Lower lobe of right lung (tissue), 2 donors: ENCODE data around the gene AK9. TPM values are rescaled to one million over a fixed set of nuclear protein-coding genes. Genes with fewer than 3 reads are reported as not detected.

Experiments
- ATAC-seq, 2 donors: fragments of 200-7000 bp; cut with Tn5 transposase; one replicate each; pipeline ENCODE4 v1.9.1; 2020 to 2022; ENCODE audit warnings: mild to moderate bottlenecking in 2 of 2, moderate library complexity in 2 of 2
- DNase-seq: peaks from one replicate; pipeline ENCODE4 v3.0.0-alpha.2; 2020
- H3K27ac ChIP-seq: fragments of 200-600 bp; one replicate; pipeline ENCODE4 v1.8.0; 2022
- H3K27me3 ChIP-seq: fragments of 200-600 bp; one replicate; pipeline ENCODE4 v1.8.0; 2022; ENCODE audit warnings: low read depth
- H3K36me3 ChIP-seq: fragments of 200-600 bp; one replicate; pipeline ENCODE4 v1.8.0; 2022; ENCODE audit warnings: mild to moderate bottlenecking
- H3K4me1 ChIP-seq: fragments of 200-600 bp; one replicate; pipeline ENCODE4 v1.8.0; 2022
- H3K4me3 ChIP-seq: fragments of 200-600 bp; one replicate; pipeline ENCODE4 v1.8.0; 2022; ENCODE audit warnings: mild to moderate bottlenecking
- H3K9me3 ChIP-seq: fragments of 200-600 bp; one replicate; pipeline ENCODE4 v1.8.0; 2022
- CTCF ChIP-seq: fragments of 200-600 bp; IDR thresholded peaks from one replicate; pipeline ENCODE4 v1.8.0; 2022; ENCODE audit warnings: antibody characterized with exemption, mild to moderate bottlenecking
- intact Hi-C: fragments of 100-400 bp; cut with DNase I; formaldehyde crosslinking; loops from one replicate; pipeline ENCODE4 v1.11.0; 2022
- total RNA-seq: library from RNA; stranded (reverse); fragmentation: NEBNext Ultra II Directional; extraction: Animal tissue kit (Norgen Biotek cat#: 25700); gene quantifications from one replicate; pipeline ENCODE4 v1.2.1, GENCODE V29; 2021
- donor health status: DM: no; HTN: yes; CAD: no; lungs with severe emphysema.

Gene AK9
- total RNA-seq, 1 donor from 2014 or later = 13.9 TPM

- TF ChIP-seq CTCF = no peak
- H3K27me3 ChIP-seq = no peaks in the 10 kb centered on the region
- no peak overlapping the region for H3K4me3 ChIP-seq
- no peaks in the 10 kb centered on the region for H3K4me1 ChIP-seq
- H3K27ac ChIP-seq = no peak overlapping the region
- intact Hi-C loops = no loop called here
- DNase-seq (no peak), ATAC-seq (no peak)
- peaks cover 6% of the 10 kb centered on the region for H3K36me3 ChIP-seq
- peaks cover 5% of the 10 kb centered on the region for H3K9me3 ChIP-seq
Measured at GRCh38 chr6:109561844-109562243, 129.2 kb downstream of the AK9 start.

- Histone ChIP-seq H3K4me1 (no peaks in the 10 kb centered on the region), H3K27ac (no peak overlapping the region), H3K4me3 (no peak overlapping the region), H3K9me3 (no peaks in the 10 kb centered on the region), H3K27me3 (no peaks in the 10 kb centered on the region), H3K36me3 (no peaks in the 10 kb centered on the region)
- intact Hi-C loops = no loop called here
- no peak for ATAC-seq
- DNase-seq = no peak
- no peak for TF ChIP-seq CTCF
Measured at GRCh38 chr6:109531446-109531845, 159.6 kb downstream of the AK9 start.

- Histone ChIP-seq H3K36me3 (no peaks in the 10 kb centered on the region), H3K4me3 (no peak overlapping the region), H3K27me3 (no peaks in the 10 kb centered on the region), H3K4me1 (no peaks in the 10 kb centered on the region), H3K9me3 (no peaks in the 10 kb centered on the region), H3K27ac (no peak overlapping the region)
- TF ChIP-seq CTCF = no peak
- DNase-seq = no peak
- intact Hi-C loops = no loop called here
- ATAC-seq = no peak
Measured at GRCh38 chr6:109527989-109528388, 163.0 kb downstream of the AK9 start.

GRCh38 chr6:109526905-109527628 is 163.9 kb downstream of the AK9 start:
- peak; percentile 60 for TF ChIP-seq CTCF
- Histone ChIP-seq H3K4me1 (no peaks in the 10 kb centered on the region), H3K27ac (no peak overlapping the region), H3K4me3 (no peak overlapping the region), H3K9me3 (no peaks in the 10 kb centered on the region), H3K36me3 (no peaks in the 10 kb centered on the region), H3K27me3 (no peaks in the 10 kb centered on the region)
- intact Hi-C loops = no loop called here
- peak; percentile 72 to 76 for ATAC-seq
- no peak for DNase-seq

- TF ChIP-seq CTCF = no peak
- ATAC-seq = no peak
- intact Hi-C loops = no loop called here
Measured at GRCh38 chr6:109524129-109524528, 166.9 kb downstream of the AK9 start.

More at GRCh38 chr6:109524129-109524528, 166.9 kb downstream of the AK9 start:
- Histone ChIP-seq H3K36me3 (no peaks in the 10 kb centered on the region), H3K9me3 (no peaks in the 10 kb centered on the region), H3K27ac (no peak overlapping the region), H3K27me3 (no peaks in the 10 kb centered on the region), H3K4me3 (no peak overlapping the region), H3K4me1 (no peaks in the 10 kb centered on the region)
- no peak for DNase-seq
